ENCODE data around the gene CD9.

Gene CD9

DNA sequence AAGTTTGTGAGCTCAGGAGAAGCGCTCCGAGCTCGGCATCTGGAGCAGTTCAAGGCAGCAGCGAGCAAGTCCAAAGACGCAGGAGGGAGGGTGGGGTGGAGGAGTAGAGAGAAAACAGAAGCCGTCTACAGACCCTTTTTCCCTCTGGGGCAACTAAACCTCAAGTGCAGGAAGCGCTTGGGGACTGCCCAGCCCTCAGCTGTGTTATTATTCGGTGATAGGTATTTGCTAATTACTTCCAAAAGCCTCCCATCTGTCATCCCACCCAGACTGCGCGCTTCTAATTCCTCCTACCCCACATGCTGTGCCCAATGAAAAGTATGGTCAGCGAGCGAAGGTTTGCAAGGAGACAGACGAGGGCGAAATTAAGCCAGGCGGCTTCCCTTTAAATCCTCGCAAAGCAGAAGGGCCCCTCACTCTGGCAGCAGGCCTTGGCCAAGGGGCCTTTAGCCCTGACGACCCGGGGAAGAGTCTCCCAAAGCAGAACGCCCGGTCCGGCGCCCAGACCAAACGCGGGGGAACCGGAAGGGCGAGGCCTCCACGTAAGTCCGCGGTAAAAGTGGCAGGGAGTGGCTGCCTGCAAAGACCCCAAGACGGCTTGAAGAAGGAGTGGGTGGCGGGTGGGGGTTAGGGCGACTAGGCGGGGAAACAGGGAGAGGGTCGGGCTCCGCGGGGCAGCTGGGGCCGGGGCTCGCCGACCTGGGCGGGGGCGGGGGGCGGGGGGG, 507 bp upstream of the CD9 start:
- peak overlapping the region; percentile 98 for H3K27ac ChIP-seq
- no peak for TF ChIP-seq ZFX (IDR thresholded peaks at IDR 0.05)
- TF ChIP-seq, protein P1, sequence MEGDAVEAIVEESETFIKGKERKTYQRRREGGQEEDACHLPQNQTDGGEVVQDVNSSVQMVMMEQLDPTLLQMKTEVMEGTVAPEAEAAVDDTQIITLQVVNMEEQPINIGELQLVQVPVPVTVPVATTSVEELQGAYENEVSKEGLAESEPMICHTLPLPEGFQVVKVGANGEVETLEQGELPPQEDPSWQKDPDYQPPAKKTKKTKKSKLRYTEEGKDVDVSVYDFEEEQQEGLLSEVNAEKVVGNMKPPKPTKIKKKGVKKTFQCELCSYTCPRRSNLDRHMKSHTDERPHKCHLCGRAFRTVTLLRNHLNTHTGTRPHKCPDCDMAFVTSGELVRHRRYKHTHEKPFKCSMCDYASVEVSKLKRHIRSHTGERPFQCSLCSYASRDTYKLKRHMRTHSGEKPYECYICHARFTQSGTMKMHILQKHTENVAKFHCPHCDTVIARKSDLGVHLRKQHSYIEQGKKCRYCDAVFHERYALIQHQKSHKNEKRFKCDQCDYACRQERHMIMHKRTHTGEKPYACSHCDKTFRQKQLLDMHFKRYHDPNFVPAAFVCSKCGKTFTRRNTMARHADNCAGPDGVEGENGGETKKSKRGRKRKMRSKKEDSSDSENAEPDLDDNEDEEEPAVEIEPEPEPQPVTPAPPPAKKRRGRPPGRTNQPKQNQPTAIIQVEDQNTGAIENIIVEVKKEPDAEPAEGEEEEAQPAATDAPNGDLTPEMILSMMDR (conservative IDR thresholded peaks at IDR 0.05) = no peak

DNA sequence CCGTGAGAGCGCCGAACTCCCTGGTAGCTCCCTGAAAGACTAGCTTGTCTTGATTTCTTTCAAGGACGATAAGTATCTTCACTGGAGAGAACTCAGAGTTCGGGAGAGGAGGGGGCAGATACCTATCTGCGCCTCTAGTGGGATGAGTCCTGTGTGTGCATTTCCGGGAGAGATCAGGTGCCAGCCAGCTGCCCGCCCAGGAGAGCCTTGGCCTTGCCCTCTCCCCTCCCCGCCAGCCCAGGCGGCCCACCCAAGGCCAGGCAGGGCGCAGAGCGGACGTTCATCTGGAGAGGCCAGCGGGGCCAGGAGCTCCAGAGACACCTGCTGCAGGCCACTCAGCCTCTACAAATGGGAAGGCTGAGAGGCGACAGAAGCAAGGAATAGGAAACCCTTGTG, 1.0 kb downstream of the CD9 start:
- TF ChIP-seq, protein P1 (conservative IDR thresholded peaks at IDR 0.05) = no peak; the same call in 1 of the 2 replicates
- no peak for TF ChIP-seq ZFX (IDR thresholded peaks at IDR 0.05)
- peak overlapping the region; percentile 98 for H3K27ac ChIP-seq

DNA sequence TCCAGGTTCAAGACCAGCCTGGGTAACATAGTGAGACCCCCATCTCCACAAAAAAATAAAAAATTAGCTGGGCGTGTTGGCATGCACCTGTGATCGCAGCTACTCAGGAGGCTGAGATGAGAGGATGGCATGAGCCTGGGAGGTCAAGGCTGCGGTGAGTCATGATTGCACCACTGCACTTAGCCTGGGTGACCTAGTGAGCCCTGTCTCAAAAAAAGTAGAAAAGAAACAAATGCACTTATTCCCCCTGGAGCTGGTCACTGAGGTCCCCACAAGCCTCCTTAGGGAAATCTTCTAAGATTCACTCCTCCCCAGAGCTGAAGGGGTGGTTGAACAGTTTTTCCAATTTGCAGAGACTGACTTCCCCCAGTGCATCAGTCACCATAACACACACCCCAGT, 1.6 kb downstream of the CD9 start:
- TF ChIP-seq, protein P1 (conservative IDR thresholded peaks at IDR 0.05) = no peak
- TF ChIP-seq ZFX (IDR thresholded peaks at IDR 0.05) = no peak
- H3K27ac ChIP-seq = peak overlapping the region; percentile 98

DNA sequence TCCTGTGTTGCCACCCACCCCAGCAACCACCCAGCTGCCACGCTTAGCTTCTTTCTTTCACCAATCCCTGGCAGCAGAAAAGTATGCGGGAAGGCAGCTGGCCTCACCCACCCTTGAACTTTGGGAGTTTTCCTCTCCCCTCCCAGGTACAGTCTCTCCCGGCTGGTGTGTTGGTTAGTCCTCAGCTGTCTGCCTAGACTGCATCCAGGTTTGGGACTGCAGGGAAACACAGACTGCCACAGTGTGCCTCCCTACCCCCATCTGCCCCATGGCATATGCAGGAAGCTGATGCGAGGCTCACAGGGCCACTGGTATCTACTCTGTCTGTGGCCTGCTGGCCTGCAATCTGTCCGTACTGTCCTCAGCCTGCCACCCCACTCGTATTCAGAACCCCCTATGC, 2.1 kb downstream of the CD9 start:
- no peak for TF ChIP-seq ZFX (IDR thresholded peaks at IDR 0.05)
- TF ChIP-seq, protein P1 (conservative IDR thresholded peaks at IDR 0.05) = no peak
- peak overlapping the region; percentile 98 for H3K27ac ChIP-seq

DNA sequence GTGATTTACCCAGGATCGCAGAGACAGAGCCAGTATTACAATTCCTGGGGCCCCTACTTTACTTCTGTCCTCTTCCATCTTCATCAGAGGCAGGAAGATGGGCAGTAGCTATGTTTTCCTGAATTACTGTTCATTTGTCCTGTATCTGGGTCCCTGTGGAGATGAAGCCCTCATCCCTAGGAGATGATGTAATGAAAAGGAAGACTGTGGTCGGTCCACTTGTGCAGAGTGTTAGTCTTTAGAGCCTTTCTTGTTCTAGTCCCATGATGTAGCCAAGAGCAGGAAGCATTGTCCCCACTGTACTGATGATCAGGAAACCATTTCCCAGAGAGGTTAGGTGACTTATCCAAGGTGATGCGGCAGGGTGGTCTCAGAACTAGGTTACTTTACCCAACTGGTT, 2.6 kb downstream of the CD9 start:
- no peak for TF ChIP-seq ZFX (IDR thresholded peaks at IDR 0.05)
- TF ChIP-seq, protein P1 (conservative IDR thresholded peaks at IDR 0.05) = no peak
- no peak overlapping the region; the same call in 1 of the 2 replicates for H3K27ac ChIP-seq

DNA sequence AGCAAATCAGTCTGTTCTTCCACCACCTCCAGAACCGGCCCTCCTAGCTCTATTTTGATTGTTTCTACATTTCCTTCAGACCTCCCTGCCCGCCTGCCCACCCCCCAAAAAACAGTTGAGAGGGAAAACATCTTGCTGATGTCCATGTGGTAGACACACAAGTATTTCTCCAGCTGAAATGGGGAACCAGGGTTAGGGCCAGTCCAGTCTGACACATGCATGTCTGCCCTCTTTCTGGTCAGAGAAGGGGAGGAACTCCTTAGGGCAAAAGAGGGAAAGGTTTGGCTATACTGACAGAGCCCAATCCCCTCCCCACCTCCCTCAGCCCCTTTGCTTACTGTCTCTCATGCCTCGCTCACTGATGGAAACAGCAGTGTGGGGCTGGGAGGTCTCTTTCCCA, 3.4 kb downstream of the CD9 start:
- TF ChIP-seq ZFX (IDR thresholded peaks at IDR 0.05) = no peak
- TF ChIP-seq, protein P1 (conservative IDR thresholded peaks at IDR 0.05) = no peak
- H3K27ac ChIP-seq = peak overlapping the region; percentile 5; the same call in 1 of the 2 replicates

DNA sequence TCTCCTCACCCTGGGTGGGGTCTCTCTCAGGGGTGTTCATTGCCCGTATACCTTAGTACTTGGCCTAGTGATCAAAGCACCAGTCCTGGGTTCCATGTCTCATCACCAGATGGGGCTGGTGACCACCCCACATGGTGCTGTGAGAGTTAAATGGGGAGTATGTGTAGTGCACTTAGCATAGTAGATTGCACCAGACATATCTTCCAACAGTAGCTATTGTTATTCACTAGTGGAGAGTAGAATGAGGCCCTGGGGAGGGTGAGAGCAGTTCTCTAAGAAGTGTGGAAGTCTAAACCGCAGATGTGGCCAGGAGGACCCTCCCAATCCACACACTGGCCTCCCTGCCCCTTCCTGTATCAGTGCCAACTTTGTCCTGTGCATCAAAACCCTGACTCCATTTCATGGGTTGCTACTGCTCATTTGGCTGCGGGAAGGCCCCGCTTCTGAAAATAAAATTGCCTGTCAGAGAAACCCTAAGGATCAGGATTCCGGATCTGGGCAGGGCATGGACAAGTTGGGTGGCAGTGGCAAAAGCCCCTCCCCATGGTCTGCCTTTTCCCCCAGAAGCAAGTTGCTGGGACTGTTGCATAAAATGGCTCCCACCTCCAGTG, 4.4 kb downstream of the CD9 start:
- TF ChIP-seq, protein P1 (conservative IDR thresholded peaks at IDR 0.05) = no peak
- no peak for TF ChIP-seq ZFX (IDR thresholded peaks at IDR 0.05)
- peak overlapping the region; percentile 22 for H3K27ac ChIP-seq
